H1 (cell line): Measurements from ENCODE around the gene MT4. TPM values are rescaled to one million over a fixed set of nuclear protein-coding genes. Genes with fewer than 3 reads are reported as not detected.

Source experiments
- CEBPB ChIP-seq: IDR thresholded peaks from 2 replicates; pipeline ENCODE4 v1.6.1; 2012; ENCODE audit warnings: low read depth, low read length
- CREB1 ChIP-seq: IDR thresholded peaks from 2 replicates; pipeline ENCODE4 v1.6.1; 2012; ENCODE audit warnings: inconsistent platforms
- GTF2F1 ChIP-seq: IDR thresholded peaks from 2 replicates; pipeline ENCODE4 v1.6.1; 2012; ENCODE audit warnings: low read depth, low read length, improper control_type of control experiment, borderline replicate concordance
- JUND ChIP-seq: IDR thresholded peaks from 2 replicates; pipeline ENCODE4 v1.6.1; 2011; ENCODE audit warnings: mild to moderate bottlenecking, improper control_type of control experiment, low read length
- RAD21 ChIP-seq, 2 experiments: IDR thresholded peaks in 1 of 2; conservative IDR thresholded peaks in 1 of 2; 2 replicates each; pipeline ENCODE4 v1.6.1; 2011; ENCODE audit warnings: low read depth in 2 of 2, low read length in 2 of 2, improper control_type of control experiment in 1 of 2, inconsistent platforms in 1 of 2, mild to moderate bottlenecking in 1 of 2, moderate library complexity in 1 of 2
- SP4 ChIP-seq: IDR thresholded peaks from 2 replicates; pipeline ENCODE4 v1.6.1; 2012; ENCODE audit warnings: low read length, inconsistent platforms
- YY1 ChIP-seq: IDR thresholded peaks from 2 replicates; pipeline ENCODE4 v1.6.1; 2011; ENCODE audit warnings: low read depth, mild to moderate bottlenecking, low read length
- polyA plus RNA-seq, 7 experiments: library from polyadenylated mRNA; depleted of rRNA in 3 of 7; stranded (reverse) in 5 of 7; unstranded in 2 of 7; fragments of >200 nt in 5 of 7; fragments of 200-250 nt in 2 of 7; gene quantifications; 1 replicate in 5 of 7; 2 replicates in 1 of 7; 4 replicates in 1 of 7; pipeline versions ENCODE4 v1.2.1 to v1.2.3, GENCODE V29; 2011 to 2013; ENCODE audit warnings: missing spikeins in 2 of 7, mixed read lengths in 2 of 7
- total RNA-seq: library from RNA; stranded (reverse); fragmentation: NEBNext Ultra II Directional; extraction: Animal tissue kit (Norgen Biotek cat#: 25700); gene quantifications from 2 replicates; pipeline ENCODE4 v1.2.1, GENCODE V29; 2021
- TF ChIP-seq, protein P1 (sequence below): fragments of 300-600 bp; sonication (generic); IDR thresholded peaks from 2 replicates; pipeline ENCODE4 v1.7.1; 2012; ENCODE audit warnings: low read length, moderate library complexity, mild to moderate bottlenecking, inconsistent platforms; ENCODE audit not compliant: insufficient replicate concordance
- TF ChIP-seq, protein P2 (sequence below): IDR thresholded peaks from 2 replicates; pipeline ENCODE4 v1.6.1; 2011; ENCODE audit warnings: low read length, improper control_type of control experiment

The MT4 gene
- total and polyA plus RNA-seq, 2 of the 8 experiments (the other 6 are each of a cell fraction or from before 2014, with no cell fraction given) = not detected

DNA sequence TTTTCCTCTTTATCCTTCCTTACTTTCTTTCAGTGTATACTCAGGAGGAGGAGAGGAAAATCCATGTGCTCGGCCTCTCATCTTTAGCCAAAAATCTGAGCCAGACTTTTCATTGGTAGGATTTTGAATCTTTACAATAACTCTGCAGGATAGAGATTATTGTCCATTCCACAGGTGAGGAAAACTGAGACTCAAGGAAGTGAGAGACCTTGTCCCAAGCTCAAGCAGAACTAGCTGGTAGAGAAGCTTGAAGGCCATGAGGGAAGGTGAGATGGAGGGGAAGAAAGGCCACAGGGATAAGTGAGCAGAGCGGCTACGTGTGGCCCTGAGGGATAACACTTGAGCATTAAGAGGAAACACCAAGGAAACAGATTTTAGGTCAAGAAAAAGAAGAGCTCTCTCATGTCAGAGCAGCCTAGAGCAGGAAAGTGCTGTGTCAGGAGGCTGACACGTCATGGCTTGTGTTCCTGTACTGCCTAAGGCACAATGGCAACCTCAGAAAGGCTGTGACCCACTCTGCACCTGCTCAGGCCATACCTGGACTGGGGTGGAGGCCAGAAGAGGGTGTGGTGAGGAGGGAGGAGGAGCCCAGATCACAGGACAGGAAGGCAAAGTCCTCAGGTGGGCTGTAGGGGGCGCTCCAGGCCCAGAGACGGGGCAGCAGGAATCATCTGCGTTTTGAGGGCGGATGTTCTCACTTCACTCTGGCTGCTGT lies 11.9 kb downstream of the MT4 start (continued):
- TF ChIP-seq, protein P1, sequence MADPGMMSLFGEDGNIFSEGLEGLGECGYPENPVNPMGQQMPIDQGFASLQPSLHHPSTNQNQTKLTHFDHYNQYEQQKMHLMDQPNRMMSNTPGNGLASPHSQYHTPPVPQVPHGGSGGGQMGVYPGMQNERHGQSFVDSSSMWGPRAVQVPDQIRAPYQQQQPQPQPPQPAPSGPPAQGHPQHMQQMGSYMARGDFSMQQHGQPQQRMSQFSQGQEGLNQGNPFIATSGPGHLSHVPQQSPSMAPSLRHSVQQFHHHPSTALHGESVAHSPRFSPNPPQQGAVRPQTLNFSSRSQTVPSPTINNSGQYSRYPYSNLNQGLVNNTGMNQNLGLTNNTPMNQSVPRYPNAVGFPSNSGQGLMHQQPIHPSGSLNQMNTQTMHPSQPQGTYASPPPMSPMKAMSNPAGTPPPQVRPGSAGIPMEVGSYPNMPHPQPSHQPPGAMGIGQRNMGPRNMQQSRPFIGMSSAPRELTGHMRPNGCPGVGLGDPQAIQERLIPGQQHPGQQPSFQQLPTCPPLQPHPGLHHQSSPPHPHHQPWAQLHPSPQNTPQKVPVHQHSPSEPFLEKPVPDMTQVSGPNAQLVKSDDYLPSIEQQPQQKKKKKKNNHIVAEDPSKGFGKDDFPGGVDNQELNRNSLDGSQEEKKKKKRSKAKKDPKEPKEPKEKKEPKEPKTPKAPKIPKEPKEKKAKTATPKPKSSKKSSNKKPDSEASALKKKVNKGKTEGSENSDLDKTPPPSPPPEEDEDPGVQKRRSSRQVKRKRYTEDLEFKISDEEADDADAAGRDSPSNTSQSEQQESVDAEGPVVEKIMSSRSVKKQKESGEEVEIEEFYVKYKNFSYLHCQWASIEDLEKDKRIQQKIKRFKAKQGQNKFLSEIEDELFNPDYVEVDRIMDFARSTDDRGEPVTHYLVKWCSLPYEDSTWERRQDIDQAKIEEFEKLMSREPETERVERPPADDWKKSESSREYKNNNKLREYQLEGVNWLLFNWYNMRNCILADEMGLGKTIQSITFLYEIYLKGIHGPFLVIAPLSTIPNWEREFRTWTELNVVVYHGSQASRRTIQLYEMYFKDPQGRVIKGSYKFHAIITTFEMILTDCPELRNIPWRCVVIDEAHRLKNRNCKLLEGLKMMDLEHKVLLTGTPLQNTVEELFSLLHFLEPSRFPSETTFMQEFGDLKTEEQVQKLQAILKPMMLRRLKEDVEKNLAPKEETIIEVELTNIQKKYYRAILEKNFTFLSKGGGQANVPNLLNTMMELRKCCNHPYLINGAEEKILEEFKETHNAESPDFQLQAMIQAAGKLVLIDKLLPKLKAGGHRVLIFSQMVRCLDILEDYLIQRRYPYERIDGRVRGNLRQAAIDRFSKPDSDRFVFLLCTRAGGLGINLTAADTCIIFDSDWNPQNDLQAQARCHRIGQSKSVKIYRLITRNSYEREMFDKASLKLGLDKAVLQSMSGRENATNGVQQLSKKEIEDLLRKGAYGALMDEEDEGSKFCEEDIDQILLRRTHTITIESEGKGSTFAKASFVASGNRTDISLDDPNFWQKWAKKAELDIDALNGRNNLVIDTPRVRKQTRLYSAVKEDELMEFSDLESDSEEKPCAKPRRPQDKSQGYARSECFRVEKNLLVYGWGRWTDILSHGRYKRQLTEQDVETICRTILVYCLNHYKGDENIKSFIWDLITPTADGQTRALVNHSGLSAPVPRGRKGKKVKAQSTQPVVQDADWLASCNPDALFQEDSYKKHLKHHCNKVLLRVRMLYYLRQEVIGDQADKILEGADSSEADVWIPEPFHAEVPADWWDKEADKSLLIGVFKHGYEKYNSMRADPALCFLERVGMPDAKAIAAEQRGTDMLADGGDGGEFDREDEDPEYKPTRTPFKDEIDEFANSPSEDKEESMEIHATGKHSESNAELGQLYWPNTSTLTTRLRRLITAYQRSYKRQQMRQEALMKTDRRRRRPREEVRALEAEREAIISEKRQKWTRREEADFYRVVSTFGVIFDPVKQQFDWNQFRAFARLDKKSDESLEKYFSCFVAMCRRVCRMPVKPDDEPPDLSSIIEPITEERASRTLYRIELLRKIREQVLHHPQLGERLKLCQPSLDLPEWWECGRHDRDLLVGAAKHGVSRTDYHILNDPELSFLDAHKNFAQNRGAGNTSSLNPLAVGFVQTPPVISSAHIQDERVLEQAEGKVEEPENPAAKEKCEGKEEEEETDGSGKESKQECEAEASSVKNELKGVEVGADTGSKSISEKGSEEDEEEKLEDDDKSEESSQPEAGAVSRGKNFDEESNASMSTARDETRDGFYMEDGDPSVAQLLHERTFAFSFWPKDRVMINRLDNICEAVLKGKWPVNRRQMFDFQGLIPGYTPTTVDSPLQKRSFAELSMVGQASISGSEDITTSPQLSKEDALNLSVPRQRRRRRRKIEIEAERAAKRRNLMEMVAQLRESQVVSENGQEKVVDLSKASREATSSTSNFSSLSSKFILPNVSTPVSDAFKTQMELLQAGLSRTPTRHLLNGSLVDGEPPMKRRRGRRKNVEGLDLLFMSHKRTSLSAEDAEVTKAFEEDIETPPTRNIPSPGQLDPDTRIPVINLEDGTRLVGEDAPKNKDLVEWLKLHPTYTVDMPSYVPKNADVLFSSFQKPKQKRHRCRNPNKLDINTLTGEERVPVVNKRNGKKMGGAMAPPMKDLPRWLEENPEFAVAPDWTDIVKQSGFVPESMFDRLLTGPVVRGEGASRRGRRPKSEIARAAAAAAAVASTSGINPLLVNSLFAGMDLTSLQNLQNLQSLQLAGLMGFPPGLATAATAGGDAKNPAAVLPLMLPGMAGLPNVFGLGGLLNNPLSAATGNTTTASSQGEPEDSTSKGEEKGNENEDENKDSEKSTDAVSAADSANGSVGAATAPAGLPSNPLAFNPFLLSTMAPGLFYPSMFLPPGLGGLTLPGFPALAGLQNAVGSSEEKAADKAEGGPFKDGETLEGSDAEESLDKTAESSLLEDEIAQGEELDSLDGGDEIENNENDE = no peak
- TF ChIP-seq CEBPB = no peak
- peak; percentile 97 to 99 for TF ChIP-seq RAD21 (IDR thresholded peaks at IDR 0.05 in 1 of 2, conservative IDR thresholded peaks at IDR 0.05 in 1 of 2; ENCODE audit: low read depth in 2 of 2, low read length in 2 of 2)
- TF ChIP-seq SP4 = no peak
- 0 out of 2 replicates have a peak, but pooled peaks have one; percentile 24 for TF ChIP-seq JUND
- TF ChIP-seq, protein P2, sequence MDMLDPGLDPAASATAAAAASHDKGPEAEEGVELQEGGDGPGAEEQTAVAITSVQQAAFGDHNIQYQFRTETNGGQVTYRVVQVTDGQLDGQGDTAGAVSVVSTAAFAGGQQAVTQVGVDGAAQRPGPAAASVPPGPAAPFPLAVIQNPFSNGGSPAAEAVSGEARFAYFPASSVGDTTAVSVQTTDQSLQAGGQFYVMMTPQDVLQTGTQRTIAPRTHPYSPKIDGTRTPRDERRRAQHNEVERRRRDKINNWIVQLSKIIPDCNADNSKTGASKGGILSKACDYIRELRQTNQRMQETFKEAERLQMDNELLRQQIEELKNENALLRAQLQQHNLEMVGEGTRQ = no peak
- TF ChIP-seq GTF2F1 = 0 out of 2 replicates have a peak, but pooled peaks have one; percentile 31
- 0 out of 2 replicates have a peak, but pooled peaks have one; percentile 9 for TF ChIP-seq CREB1
- TF ChIP-seq YY1 = 0 out of 2 replicates have a peak, but pooled peaks have one; percentile 58
